Stimulated activated CD8-positive, alpha-beta memory T cell treated with anti-CD3 and anti-CD28 coated beads, Interleukin-2, amount 100 ng/mL, for 1 hour (primary cell): ENCODE data around the gene TYSND1.
"Not testable (repeated sequence)": the region's sequence is repeated elsewhere in the genome, so short reads cannot be mapped to it uniquely, and the experiment has no call there.

Source experiments
- DNase-seq, 2 donors: peaks; one replicate each; pipeline ENCODE4 v3.0.0-alpha.2; 2020; ENCODE audit warnings: low read depth in 2 of 2

Gene TYSND1

GRCh38 chr10:70132098-70133029 is 14.1 kb downstream of the TYSND1 start, which contains the start of gene AIFM2:
AIFM2 (minus strand) TSS chr10:70132825; CDS start chr10:70124084, 8,741 bp downstream.
- DNase-seq, result no peak

DNA sequence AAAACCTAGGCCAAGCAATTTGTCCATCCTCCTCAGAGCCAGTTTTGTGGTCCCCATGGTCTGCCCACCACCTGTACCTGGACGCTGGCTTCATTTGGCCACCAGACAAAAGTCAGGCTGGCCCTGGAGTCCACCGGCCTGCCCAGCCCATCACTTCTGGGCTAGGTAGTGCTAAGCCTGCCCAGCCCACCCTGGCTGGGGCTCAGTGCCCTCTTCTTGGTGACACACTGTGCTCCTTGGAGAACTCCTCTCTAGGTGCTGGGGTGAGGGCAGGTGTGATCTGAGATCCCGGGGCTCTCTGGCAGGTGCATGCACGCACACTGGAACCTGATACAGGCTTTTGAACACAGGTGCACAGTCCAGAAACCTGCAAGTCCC is 15.0 kb downstream of the TYSND1 start:
- no peak for DNase-seq

DNA sequence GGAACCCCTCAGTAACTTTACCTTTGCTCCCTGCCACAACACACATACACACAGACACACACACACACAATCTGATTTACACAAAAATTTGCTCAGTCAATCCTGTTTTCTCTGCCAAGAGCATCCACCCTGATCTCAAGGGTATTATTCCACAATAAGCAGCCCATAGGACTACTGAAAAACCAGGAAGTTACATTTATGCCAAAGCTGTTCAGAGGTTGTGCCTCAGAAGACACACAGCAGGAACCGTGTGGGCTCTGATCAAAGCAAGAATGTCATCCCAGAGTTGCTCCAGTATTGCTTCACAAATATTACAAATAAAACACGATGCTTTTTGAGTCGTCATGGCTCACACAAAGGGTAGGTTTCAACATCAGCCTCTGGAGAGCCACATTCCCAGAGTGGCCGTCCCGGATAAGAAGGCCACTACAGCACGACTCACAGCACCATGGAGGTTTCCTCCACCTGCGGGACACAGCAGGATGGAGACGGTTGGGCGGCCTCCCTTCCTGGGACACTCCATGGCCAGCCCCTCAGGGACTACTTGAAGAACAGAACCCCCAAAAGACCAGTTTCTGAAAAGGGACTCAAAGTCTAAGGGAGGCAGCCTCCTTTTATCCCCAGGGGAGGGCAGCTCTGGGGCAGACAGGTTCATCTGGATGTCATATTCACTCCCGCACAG is 15.5 kb downstream of the TYSND1 start:
- DNase-seq, result no peak

- no peak for DNase-seq
These were observed 19.7 kb downstream of the TYSND1 start for GRCh38 chr10:70126700-70127395.

- no peak for DNase-seq
These were observed 20.5 kb downstream of the TYSND1 start for GRCh38 chr10:70125918-70126552.

DNA sequence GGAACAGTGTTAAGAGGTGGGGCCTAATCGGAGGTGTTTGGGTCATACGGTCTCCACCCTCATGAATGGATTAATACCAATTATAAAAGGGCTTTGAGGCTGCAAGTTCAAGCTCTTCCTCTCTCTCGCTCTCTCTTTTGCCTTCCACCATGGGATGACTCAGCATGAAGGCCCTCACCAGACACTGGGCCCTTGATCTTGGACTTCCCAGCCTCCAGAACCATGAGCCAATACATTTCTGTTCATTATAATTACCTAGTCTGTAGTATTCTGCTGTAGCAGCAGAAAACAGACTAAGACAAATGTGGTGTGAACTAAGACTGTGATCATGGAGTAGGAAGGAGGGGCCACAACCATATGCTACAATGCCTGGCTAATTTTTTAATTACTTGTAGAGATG is 21.6 kb downstream of the TYSND1 start:
- DNase-seq, result no peak

GRCh38 chr10:70124415-70124814 is 22.1 kb downstream of the TYSND1 start:
- DNase-seq, result no peak

DNA sequence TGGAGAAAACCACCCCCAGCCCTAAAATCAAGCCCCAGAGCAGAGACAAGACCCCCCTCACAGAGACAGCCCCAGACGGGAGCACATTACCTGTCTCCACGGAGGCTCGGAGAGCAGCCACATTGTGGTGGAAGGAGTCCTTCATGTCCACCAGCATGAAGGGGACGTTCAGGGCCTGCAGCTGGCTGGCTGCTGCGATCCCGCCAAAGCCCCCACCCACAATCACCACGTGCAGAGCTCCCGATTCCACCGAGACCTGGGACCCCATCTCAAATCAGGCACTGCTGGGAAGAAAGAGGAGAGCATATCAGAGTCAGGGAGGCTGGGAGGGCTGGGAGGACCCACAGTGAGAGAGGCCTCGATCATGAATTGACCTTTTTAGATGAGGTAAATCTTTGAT is 22.7 kb downstream of the TYSND1 start:
- no peak for DNase-seq

- not testable (repeated sequence) for DNase-seq
These were observed 23.3 kb downstream of the TYSND1 start for GRCh38 chr10:70123166-70123565.

GRCh38 chr10:70122742-70123141 is 23.8 kb downstream of the TYSND1 start:
- no peak for DNase-seq

GRCh38 chr10:70121281-70121949 is 25.1 kb downstream of the TYSND1 start:
- DNase-seq, result no peak

- DNase-seq, result no peak
These were observed 26.1 kb downstream of the TYSND1 start for GRCh38 chr10:70120417-70120816.

DNA sequence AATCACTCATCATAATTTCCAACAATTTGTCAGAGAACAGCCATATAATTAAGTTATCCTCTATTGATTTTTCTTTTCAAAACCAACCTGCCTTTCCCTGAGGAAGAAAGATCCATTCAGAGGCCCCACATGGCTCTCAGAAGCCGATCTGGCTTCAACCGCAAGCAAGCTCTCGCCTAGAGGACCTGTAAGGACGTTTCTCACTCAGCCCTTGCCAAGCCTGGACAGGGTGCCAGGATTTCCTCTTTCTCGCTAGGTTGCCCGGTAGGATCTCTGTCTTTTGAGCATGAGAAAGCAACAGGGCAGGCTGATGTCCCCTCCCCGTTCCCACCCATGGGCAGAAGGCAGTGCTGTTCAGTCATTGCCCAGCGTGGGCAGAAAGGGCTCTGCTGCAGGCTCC is 26.9 kb downstream of the TYSND1 start:
- no peak for DNase-seq

DNA sequence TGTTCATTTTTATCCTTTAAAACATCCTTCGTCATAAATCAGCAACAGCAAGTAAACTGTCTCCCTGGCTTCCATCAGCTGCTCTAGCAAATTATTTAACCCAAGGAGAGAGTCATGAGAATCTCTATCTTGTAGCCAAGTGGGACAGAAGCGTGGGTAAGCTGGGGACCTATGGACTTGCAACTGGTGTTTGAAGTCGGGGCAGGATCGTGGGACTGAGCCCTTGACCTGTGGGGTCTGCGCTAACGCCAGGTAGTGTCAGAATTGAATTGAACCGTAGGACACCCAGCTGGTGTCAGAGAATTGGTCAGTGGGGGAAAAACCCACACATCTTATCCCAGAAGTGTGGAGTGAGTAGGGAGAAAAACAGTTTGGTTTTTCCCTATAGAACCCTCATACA is 27.3 kb downstream of the TYSND1 start:
- DNase-seq, result no peak

- DNase-seq, result no peak
These were observed 28.3 kb downstream of the TYSND1 start for GRCh38 chr10:70118196-70118595.

DNA sequence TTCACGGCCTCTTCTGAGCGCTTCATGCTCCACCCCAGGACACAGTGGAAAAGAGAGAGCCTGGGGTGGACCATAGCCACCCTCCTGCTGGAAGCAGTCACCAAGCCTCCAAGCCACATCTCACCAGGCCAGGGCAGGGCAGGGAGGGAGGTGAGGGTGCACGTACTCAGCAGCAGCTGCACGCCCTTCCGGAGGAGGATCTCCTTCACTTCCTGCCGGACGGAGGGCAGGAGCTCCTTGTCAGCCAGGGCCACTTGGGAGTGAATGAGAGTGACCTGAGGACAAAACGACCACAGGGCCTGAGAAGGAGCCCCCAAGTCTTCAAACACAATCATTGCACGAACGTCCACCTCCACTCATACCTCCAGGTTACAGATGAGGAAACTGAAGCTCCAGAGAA is 28.9 kb downstream of the TYSND1 start:
- no peak for DNase-seq

- peak; percentile 27 to 39 for DNase-seq
These were observed 30.4 kb downstream of the TYSND1 start for GRCh38 chr10:70115948-70116682.

- DNase-seq, result no peak
These were observed 31.6 kb downstream of the TYSND1 start for GRCh38 chr10:70114902-70115301.

DNA sequence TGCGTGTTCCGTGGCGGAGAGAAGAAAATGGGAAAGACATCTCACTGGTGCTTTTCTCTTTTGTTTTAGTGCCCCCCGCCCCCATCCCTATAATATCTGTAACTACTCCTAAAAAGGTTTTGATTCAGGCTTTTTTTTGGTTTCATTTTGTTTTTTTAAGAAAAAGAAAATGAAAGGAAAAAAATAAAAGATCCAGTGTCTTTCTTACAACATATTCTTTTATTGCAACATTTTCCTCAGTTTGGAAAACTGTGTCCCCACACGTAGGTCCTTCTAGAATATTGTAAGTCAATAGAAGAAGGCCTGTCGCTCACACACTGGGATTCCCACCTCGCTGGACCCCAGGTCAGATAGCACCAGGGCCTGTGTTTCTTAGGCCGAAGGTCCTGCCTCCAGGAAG is 34.4 kb downstream of the TYSND1 start:
- DNase-seq, result no peak

DNA sequence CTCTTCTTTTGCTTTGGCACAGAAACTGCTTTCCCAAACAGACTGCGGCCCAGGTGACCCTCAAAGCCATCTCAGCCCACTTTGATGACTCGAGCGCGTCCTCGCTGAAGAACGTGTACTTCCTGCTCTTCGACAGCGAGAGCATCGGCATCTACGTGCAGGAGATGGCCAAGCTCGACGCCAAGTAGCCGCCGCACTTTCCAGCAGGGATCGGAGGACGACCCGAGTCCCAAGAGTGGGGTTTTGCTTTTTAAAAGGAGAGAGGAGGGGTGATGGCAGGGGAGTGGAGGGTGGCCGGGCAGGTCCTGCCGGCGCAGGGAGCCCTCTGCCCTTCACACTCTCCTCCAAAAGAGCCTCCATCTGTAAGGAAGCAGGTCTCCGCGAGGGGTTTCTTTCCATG is 35.0 kb downstream of the TYSND1 start:
- DNase-seq, result no peak
